Spinal cord (tissue), 10 donors: ENCODE measurements around the gene NCK2. TPM values are rescaled to one million over a fixed set of nuclear protein-coding genes. Genes with fewer than 3 reads are reported as not detected.

ENCODE experiments used
- DNase-seq, 6 donors: peaks; one replicate each; pipeline versions ENCODE4 v3.0.0 to v3.0.0-alpha.2; 2013 to 2015; ENCODE audit warnings: low spot score in 6 of 6, low read depth in 4 of 6
- H3K27ac ChIP-seq: one replicate; pipeline ENCODE4 v1.5.1; 2013; ENCODE audit warnings: low read depth, low read length, control low read depth
- H3K27me3 ChIP-seq: one replicate; pipeline ENCODE4 v1.6.1; 2013; ENCODE audit warnings: low read length; ENCODE audit not compliant: control insufficient read depth, insufficient read depth
- H3K36me3 ChIP-seq: one replicate; pipeline ENCODE4 v1.6.1; 2013; ENCODE audit warnings: low read length; ENCODE audit not compliant: control insufficient read depth, insufficient read depth
- H3K4me1 ChIP-seq: one replicate; pipeline ENCODE4 v1.6.1; 2013; ENCODE audit warnings: low read length; ENCODE audit not compliant: control insufficient read depth, insufficient read depth
- H3K4me3 ChIP-seq: one replicate; pipeline ENCODE4 v1.5.1; 2013; ENCODE audit warnings: low read depth, low read length, control low read depth
- H3K9me3 ChIP-seq: one replicate; pipeline ENCODE4 v1.6.1; 2013; ENCODE audit warnings: low read length; ENCODE audit not compliant: control insufficient read depth, insufficient read depth
- WGBS: methylation state at CpG from one replicate; pipeline ENCODE4 v1.1.5; 2013; ENCODE audit warnings: missing lambda C conversion rate; ENCODE audit not compliant: insufficient coverage; 5-methylcytosine and 5-hydroxymethylcytosine counted together
- polyA plus RNA-seq, 2 donors: library from polyadenylated mRNA; unstranded; fragments of 120-200 nt; gene quantifications; one replicate each; pipeline ENCODE4 v1.2.1, GENCODE V29; 2013; ENCODE audit not compliant: insufficient read length in 2 of 2
- total RNA-seq, 2 donors: library from RNA; depleted of rRNA in 1 of 2; stranded (reverse); fragments of 120-200 nt in 1 of 2; fragments of >200 nt in 1 of 2; gene quantifications; one replicate each; pipeline versions ENCODE4 v1.2.3 to v1.2.4, GENCODE V29; 2013 to 2014
- donor health status: healthy.

Gene NCK2
- total and polyA plus RNA-seq, 4 donors: 22.7 to 62.5 (median 51.0) TPM

- DNase-seq: no peak
- H3K27ac ChIP-seq: no peak overlapping the region
- 93% methylated on average over 3 of the region's 6 CpGs for WGBS
- H3K36me3 ChIP-seq: peaks cover 2% of the 10 kb centered on the region
- H3K27me3 ChIP-seq: no peaks in the 10 kb centered on the region
- H3K9me3 ChIP-seq: no peaks in the 10 kb centered on the region
- peaks cover 30% of the 10 kb centered on the region for H3K4me1 ChIP-seq
- H3K4me3 ChIP-seq: no peak overlapping the region
Observed at GRCh38 chr2:105793196-105793975, 48.7 kb downstream of the NCK2 start.

DNA sequence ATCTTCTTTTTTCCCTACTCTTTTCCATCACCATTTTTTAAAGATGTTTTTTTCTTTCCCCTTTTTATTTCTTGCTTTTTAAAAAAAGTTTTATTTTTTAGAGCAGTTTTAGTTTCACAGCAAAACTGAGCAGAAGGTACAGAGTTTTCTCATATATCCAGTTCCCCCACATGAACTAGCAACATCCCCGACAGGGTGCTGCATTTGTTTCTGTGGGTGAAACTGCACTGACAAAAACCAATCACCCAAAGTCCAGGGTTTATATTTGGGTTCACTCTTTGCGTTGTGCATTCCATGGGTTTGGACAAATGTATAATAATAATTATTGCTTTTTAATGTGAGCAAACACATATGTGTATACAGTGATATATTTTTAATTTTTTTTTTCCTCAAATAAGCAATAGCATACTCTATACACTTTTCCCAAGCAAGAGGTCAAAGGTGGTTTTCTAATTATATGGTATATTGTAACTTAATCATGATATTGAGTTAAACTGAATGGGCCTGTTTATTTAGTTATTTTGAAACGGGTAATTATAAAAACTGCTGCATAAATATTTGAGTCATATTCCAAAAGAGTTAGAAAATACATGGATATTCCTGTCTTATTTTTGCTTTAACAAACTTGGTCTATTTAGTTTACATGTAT, 50.3 kb downstream of the NCK2 start:
- Histone ChIP-seq H3K27me3 (no peaks in the 10 kb centered on the region), H3K27ac (no peak overlapping the region), H3K36me3 (peaks cover 2% of the 10 kb centered on the region), H3K4me3 (no peak overlapping the region), H3K9me3 (no peaks in the 10 kb centered on the region), H3K4me1 (peaks cover 18% of the 10 kb centered on the region)
- no CpG with 5 or more reads among the region's 3 CpGs for WGBS
- DNase-seq: no peak

GRCh38 chr2:105795575-105795934, 50.8 kb downstream of the NCK2 start:
- Histone ChIP-seq H3K9me3 (no peaks in the 10 kb centered on the region), H3K4me1 (peaks cover 13% of the 10 kb centered on the region), H3K36me3 (peaks cover 2% of the 10 kb centered on the region), H3K27ac (no peak overlapping the region), H3K27me3 (no peaks in the 10 kb centered on the region), H3K4me3 (no peak overlapping the region)
- WGBS: 0% methylated on average over 3 of the region's 9 CpGs
- no peak for DNase-seq

- Histone ChIP-seq H3K4me3 (no peak overlapping the region), H3K27me3 (no peaks in the 10 kb centered on the region), H3K36me3 (no peaks in the 10 kb centered on the region), H3K27ac (no peak overlapping the region), H3K9me3 (no peaks in the 10 kb centered on the region), H3K4me1 (peaks cover 14% of the 10 kb centered on the region)
- 41% methylated on average over 6 of the region's 6 CpGs for WGBS
- DNase-seq: no peak
Observed at GRCh38 chr2:105796131-105796638, 51.5 kb downstream of the NCK2 start.

- Histone ChIP-seq H3K4me3 (no peak overlapping the region), H3K9me3 (no peaks in the 10 kb centered on the region), H3K27ac (no peak overlapping the region), H3K4me1 (peaks cover 14% of the 10 kb centered on the region), H3K36me3 (no peaks in the 10 kb centered on the region), H3K27me3 (no peaks in the 10 kb centered on the region)
- no peak for DNase-seq
Observed at GRCh38 chr2:105796791-105797190, 52.1 kb downstream of the NCK2 start.

DNA sequence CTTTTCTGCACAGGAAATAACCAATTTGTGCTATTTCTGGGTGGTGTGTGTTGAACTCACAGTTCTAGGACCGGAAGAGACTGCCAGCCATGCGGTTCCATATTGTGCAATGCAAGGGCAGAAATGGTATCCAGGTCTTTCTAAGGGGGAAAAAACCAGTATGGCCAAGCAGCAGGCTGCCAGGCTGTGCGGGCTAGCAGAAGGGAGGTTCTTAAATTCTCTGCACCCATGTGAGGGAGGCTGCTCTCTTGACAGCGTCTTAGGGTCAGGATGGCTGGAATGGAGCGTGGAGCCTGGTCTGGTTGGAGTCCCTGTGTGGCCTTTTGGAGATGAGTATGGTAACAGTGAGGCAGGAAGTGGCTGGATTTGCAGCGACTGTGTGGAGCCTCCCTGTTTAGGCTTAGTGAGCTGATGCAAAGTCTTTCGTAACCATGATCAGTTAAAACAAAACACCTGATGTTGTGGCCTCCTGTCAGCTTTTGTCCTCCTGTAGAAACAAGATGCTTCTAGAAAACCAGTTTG, 52.6 kb downstream of the NCK2 start:
- Histone ChIP-seq H3K4me1 (peaks cover 16% of the 10 kb centered on the region), H3K36me3 (no peaks in the 10 kb centered on the region), H3K27me3 (no peaks in the 10 kb centered on the region), H3K9me3 (no peaks in the 10 kb centered on the region), H3K27ac (peak overlapping the region; percentile 19), H3K4me3 (no peak overlapping the region)
- WGBS: 74% methylated on average over 7 of the region's 7 CpGs
- DNase-seq: no peak

- no peak for DNase-seq
- WGBS: 43% methylated on average over 1 of the region's 2 CpGs
- Histone ChIP-seq H3K27ac (no peak overlapping the region), H3K4me3 (no peak overlapping the region), H3K27me3 (no peaks in the 10 kb centered on the region), H3K36me3 (no peaks in the 10 kb centered on the region), H3K9me3 (no peaks in the 10 kb centered on the region), H3K4me1 (peaks cover 20% of the 10 kb centered on the region)
Observed at GRCh38 chr2:105798595-105798994, 53.9 kb downstream of the NCK2 start.

DNA sequence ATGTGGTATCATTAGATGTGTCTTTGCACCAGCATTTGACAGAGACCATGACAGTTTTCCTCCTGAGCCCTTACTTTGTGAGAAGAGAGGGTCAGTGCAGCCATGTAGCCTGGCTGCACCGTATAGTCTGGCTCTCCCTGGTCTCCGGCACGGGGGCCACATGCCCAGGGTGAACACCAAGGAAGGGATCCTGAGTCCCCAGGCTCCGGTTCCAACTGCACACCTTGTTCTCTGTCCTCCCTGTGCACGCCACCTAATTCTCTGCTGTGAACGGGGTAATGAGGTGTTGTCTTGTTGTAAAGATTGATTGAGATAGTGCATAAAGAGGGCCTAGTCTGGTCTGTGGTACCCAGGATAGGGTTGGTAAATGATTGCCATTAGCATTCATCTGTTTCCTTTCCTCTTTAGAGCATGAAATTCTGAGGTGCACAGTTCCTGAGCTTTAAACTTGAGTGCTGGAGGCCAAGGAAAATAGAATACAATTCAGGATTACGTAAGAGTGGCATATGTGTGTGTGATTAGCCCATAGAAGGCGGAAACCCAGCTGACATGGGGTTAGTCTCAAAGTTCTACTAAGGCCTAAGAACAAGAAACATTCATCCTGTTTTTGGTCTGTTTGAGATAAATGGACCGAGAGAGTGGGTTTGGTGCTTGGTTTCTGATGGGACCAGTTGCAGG, 55.5 kb downstream of the NCK2 start:
- Histone ChIP-seq H3K4me1 (peaks cover 25% of the 10 kb centered on the region), H3K27ac (no peak overlapping the region), H3K9me3 (no peaks in the 10 kb centered on the region), H3K27me3 (no peaks in the 10 kb centered on the region), H3K4me3 (no peak overlapping the region), H3K36me3 (no peaks in the 10 kb centered on the region)
- no peak for DNase-seq
- WGBS: 85% methylated on average over 6 of the region's 9 CpGs

GRCh38 chr2:105800953-105801635, 56.4 kb downstream of the NCK2 start:
- H3K9me3 ChIP-seq: no peaks in the 10 kb centered on the region
- DNase-seq: no peak
- peaks cover 21% of the 10 kb centered on the region for H3K4me1 ChIP-seq
- 81% methylated on average over 8 of the region's 13 CpGs for WGBS
- no peaks in the 10 kb centered on the region for H3K36me3 ChIP-seq
- no peak overlapping the region for H3K4me3 ChIP-seq
- no peaks in the 10 kb centered on the region for H3K27me3 ChIP-seq
- H3K27ac ChIP-seq: no peak overlapping the region
